ENCODE data around the gene RGL1.

The RGL1 gene

DNA sequence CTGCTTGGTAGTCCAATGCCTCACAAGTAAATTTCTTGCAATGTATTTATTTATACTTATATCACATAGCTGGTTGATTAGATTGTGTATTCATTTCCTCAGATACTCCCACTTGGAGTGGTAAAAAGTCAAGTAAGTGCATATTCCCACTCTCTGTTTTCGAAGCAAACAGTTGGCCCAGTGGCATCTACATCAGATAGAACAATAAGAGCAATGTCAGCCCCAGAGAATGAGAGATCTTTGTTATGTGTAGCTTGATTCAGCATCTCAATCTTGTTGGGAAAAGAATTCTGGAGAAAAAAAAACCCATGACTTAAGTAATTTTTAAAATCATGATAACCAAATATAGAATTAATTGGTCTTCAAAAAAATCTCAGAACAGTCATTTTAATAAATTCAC, 25.5 kb downstream of the RGL1 start:
- no peak for TF ChIP-seq CTCF (IDR thresholded peaks at IDR 0.05; ENCODE audit: low read depth, low read length, missing control alignments)
- no peak overlapping the region for H3K4me3 ChIP-seq (ENCODE audit: low read depth, low read length)
- no peak for DNase-seq (ENCODE audit: low read depth)
- in situ Hi-C loops (cut with HindIII; ENCODE audit: low sequenced_read_pairs): no loop called here

GRCh38 chr1:183831311-183831710, 26.4 kb downstream of the RGL1 start:
- TF ChIP-seq CTCF (IDR thresholded peaks at IDR 0.05; ENCODE audit: low read depth, low read length, missing control alignments): no peak
- H3K4me3 ChIP-seq (ENCODE audit: low read depth, low read length): no peak overlapping the region
- no peak for DNase-seq (ENCODE audit: low read depth)
- in situ Hi-C loops (cut with HindIII; ENCODE audit: low sequenced_read_pairs): no loop called here

DNA sequence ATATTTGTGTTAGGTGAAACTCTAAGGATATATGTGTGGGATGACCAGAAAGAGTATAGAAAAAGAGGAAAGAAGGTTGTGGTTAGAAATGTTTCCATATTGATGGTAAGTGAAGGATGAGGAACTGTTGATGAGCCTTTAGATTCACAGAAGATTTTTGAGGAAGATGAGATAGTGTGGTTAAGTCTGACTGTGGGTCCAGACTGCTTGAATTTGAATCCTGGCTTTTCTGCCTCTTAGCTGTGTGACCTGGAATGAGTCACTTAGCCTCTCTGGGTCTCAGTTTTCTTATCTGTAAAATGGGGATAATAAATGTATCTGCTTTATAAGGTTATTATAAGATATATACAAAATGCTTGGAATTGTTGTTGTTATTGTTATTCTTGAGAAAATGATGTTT, 27.5 kb downstream of the RGL1 start:
- no peak for TF ChIP-seq CTCF (IDR thresholded peaks at IDR 0.05; ENCODE audit: low read depth, low read length, missing control alignments)
- in situ Hi-C loops (cut with HindIII; ENCODE audit: low sequenced_read_pairs): no loop called here
- H3K4me3 ChIP-seq (ENCODE audit: low read depth, low read length): no peak overlapping the region
- no peak for DNase-seq (ENCODE audit: low read depth)

- DNase-seq (ENCODE audit: low read depth): no peak
- H3K4me3 ChIP-seq (ENCODE audit: low read depth, low read length): no peak overlapping the region
- in situ Hi-C loops (cut with HindIII; ENCODE audit: low sequenced_read_pairs): no loop called here
- TF ChIP-seq CTCF (IDR thresholded peaks at IDR 0.05; ENCODE audit: low read depth, low read length, missing control alignments): no peak
These were observed 29.6 kb downstream of the RGL1 start for GRCh38 chr1:183834568-183834967.

GRCh38 chr1:183836598-183836997, 31.7 kb downstream of the RGL1 start:
- TF ChIP-seq CTCF (IDR thresholded peaks at IDR 0.05; ENCODE audit: low read depth, low read length, missing control alignments): no peak
- in situ Hi-C loops (cut with HindIII; ENCODE audit: low sequenced_read_pairs): no loop called here
- H3K4me3 ChIP-seq (ENCODE audit: low read depth, low read length): no peak overlapping the region
- DNase-seq (ENCODE audit: low read depth): no peak

- no peak for DNase-seq (ENCODE audit: low read depth)
- in situ Hi-C loops (cut with HindIII; ENCODE audit: low sequenced_read_pairs): no loop called here
- no peak overlapping the region for H3K4me3 ChIP-seq (ENCODE audit: low read depth, low read length)
- no peak for TF ChIP-seq CTCF (IDR thresholded peaks at IDR 0.05; ENCODE audit: low read depth, low read length, missing control alignments)
These were observed 32.1 kb downstream of the RGL1 start for GRCh38 chr1:183837062-183837461.

GRCh38 chr1:183838221-183838620, 33.3 kb downstream of the RGL1 start:
- in situ Hi-C loops (cut with HindIII; ENCODE audit: low sequenced_read_pairs): no loop called here
- no peak for TF ChIP-seq CTCF (IDR thresholded peaks at IDR 0.05; ENCODE audit: low read depth, low read length, missing control alignments)
- H3K4me3 ChIP-seq (ENCODE audit: low read depth, low read length): no peak overlapping the region
- no peak for DNase-seq (ENCODE audit: low read depth)
